BJ (cell line): ENCODE data around the gene NFKBIB. TPM values are rescaled to one million over a fixed set of nuclear protein-coding genes. Genes with fewer than 3 reads are reported as not detected.
A peak's percentile ranks its signal among the peaks of the same experiment; 100 is the strongest.

ENCODE experiments used
- CTCF ChIA-PET: fragments of 350-600 bp; formaldehyde crosslinking; extraction: SDS; loops from one replicate; lab custom pipeline; 2021; ENCODE audit warnings: antibody characterized with exemption, inconsistent platforms; lab: Yijun Ruan, JAX
- POLR2A ChIA-PET: fragments of 300-600 bp; sonication (Branson Sonifier 250); formaldehyde crosslinking; extraction: SDS; loops from one replicate; lab custom pipeline; 2021; ENCODE audit warnings: antibody characterized with exemption; lab: Charles Lee
- DNase-seq: peaks from one replicate; pipeline ENCODE4 v3.0.0-alpha.2; 2011; ENCODE audit warnings: low read depth
- H3K27me3 ChIP-seq: 2 replicates; pipeline ENCODE4 v1.6.0; 2011; ENCODE audit warnings: low read length; ENCODE audit not compliant: control insufficient read depth, insufficient read depth
- H3K36me3 ChIP-seq: 2 replicates; pipeline ENCODE4 v1.5.1; 2011; ENCODE audit warnings: low read length; ENCODE audit not compliant: control insufficient read depth, insufficient read depth
- H3K4me3 ChIP-seq: 2 replicates; pipeline ENCODE4 v1.5.1; 2011; ENCODE audit warnings: low read depth, mild to moderate bottlenecking, control low read depth, low read length
- CTCF ChIP-seq: IDR thresholded peaks from 2 replicates; pipeline ENCODE4 v1.5.1; 2011; ENCODE audit warnings: low read depth, mild to moderate bottlenecking, control low read depth, inconsistent platforms, low read length, moderate library complexity; ENCODE audit not compliant: insufficient read depth
- polyA plus RNA-seq: library from polyadenylated mRNA; depleted of rRNA; stranded (reverse); fragments of >200 nt; gene quantifications from 2 replicates; pipeline ENCODE4 v1.2.3, GENCODE V29; 2011

The NFKBIB gene
- polyA plus RNA-seq, 1 experiment, result 20.6 TPM

- POLR2A ChIA-PET, result no interaction called here
- TF ChIP-seq CTCF, result no peak
- no peak overlapping the region for H3K4me3 ChIP-seq
- H3K36me3 ChIP-seq, result no peaks in the 10 kb centered on the region
- no peaks in the 10 kb centered on the region for H3K27me3 ChIP-seq
- DNase-seq, result no peak
- CTCF ChIA-PET, result interaction anchor here (1.6 to 2.4 kb wide), 2 partner anchors 8 to 9 kb away, joined by 5 to 10 read pairs; no protein-coding TSS in a partner anchor
These were observed 38.4 kb upstream of the NFKBIB start for GRCh38 chr19:38861368-38861767.

GRCh38 chr19:38862321-38863059, 37.3 kb upstream of the NFKBIB start:
- ChIA-PET CTCF (interaction anchor here (0.9 to 1.6 kb wide), 4 partner anchors 9 to 460 kb away, joined by 3 to 6 read pairs (median 4); partner anchors contain the start of gene FAM98C), POLR2A (no interaction called here)
- peak; percentile 84 for DNase-seq
- no peaks in the 10 kb centered on the region for H3K27me3 ChIP-seq
- H3K36me3 ChIP-seq, result no peaks in the 10 kb centered on the region
- TF ChIP-seq CTCF, result no peak
- no peak overlapping the region for H3K4me3 ChIP-seq

- TF ChIP-seq CTCF, result no peak
- ChIA-PET CTCF (interaction anchor here (0.8 to 1.3 kb wide), 2 partner anchors 23 to 465 kb away, joined by 3 read pairs; partner anchors contain the start of gene FAM98C), POLR2A (no interaction called here)
- no peaks in the 10 kb centered on the region for H3K27me3 ChIP-seq
- no peaks in the 10 kb centered on the region for H3K36me3 ChIP-seq
- H3K4me3 ChIP-seq, result no peak overlapping the region
- no peak for DNase-seq
These were observed 32.5 kb upstream of the NFKBIB start for GRCh38 chr19:38867171-38867780.

GRCh38 chr19:38868551-38868950, 31.2 kb upstream of the NFKBIB start:
- H3K27me3 ChIP-seq, result no peaks in the 10 kb centered on the region
- H3K36me3 ChIP-seq, result no peaks in the 10 kb centered on the region
- CTCF ChIA-PET, result interaction anchor here (0.9 to 3.3 kb wide), 9 partner anchors 8 to 209 kb away, joined by 3 to 29 read pairs (median 10); partner anchors contain the start of genes NFKBIB, RINL and SIRT2
- TF ChIP-seq CTCF, result no peak
- POLR2A ChIA-PET, result no interaction called here
- no peak overlapping the region for H3K4me3 ChIP-seq
- no peak for DNase-seq
